Caco-2 (cell line): Measurements from ENCODE around the gene GPR3. TPM values are rescaled to one million over a fixed set of nuclear protein-coding genes. Genes with fewer than 3 reads are reported as not detected.

ENCODE experiments used
- BruUV-seq: library from RNA; stranded (reverse); fragments of 400-500 nt; replicated peaks from 2 replicates; lab custom pipeline; 2021; lab: Mats Ljungman, UMichigan
- CTCF ChIA-PET: fragments of 300-600 bp; sonication (Branson Sonifier 250); formaldehyde crosslinking; loops from one replicate; lab custom pipeline; 2022; ENCODE audit warnings: antibody characterized with exemption; lab: Charles Lee
- POLR2A ChIA-PET: fragments of 300-600 bp; sonication (Branson Sonifier 250); formaldehyde crosslinking; loops from one replicate; lab custom pipeline; 2022; ENCODE audit warnings: antibody characterized with exemption; lab: Charles Lee
- DNase-seq, 2 experiments: peaks; one replicate each; pipeline versions ENCODE4 v3.0.0 to v3.0.0-alpha.2; 2020 to 2022
- H3K27me3 ChIP-seq: replicated peaks from 2 replicates; pipeline ENCODE4 v1.6.0; 2011; ENCODE audit warnings: low read length; ENCODE audit not compliant: control insufficient read depth, insufficient read depth
- H3K36me3 ChIP-seq: 2 replicates; pipeline ENCODE4 v1.5.1; 2011; ENCODE audit warnings: low read length; ENCODE audit not compliant: control insufficient read depth, insufficient read depth
- H3K4me1 ChIP-seq: fragments of 250-450 bp; sonication (Bioruptor Pico); 2 replicates; pipeline ENCODE4 v1.5.1; 2020; ENCODE audit warnings: mild to moderate bottlenecking
- H3K4me3 ChIP-seq: 2 replicates; pipeline ENCODE4 v1.5.1; 2011; ENCODE audit warnings: low read depth, mild to moderate bottlenecking, control low read depth, low read length
- H3K9me3 ChIP-seq: fragments of 250-450 bp; sonication (Bioruptor Pico); 2 replicates; pipeline ENCODE4 v1.5.1; 2020; ENCODE audit warnings: mild to moderate bottlenecking, moderate library complexity
- H3K27ac Mint-ChIP-seq: one replicate; pipeline ENCODE4 v1.8.0; 2022; ENCODE audit warnings: mixed read lengths; ENCODE audit not compliant: unreplicated experiment
- H3K27me3 Mint-ChIP-seq: one replicate; pipeline ENCODE4 v1.8.0; 2022; ENCODE audit warnings: mixed read lengths; ENCODE audit not compliant: insufficient read depth, unreplicated experiment
- H3K36me3 Mint-ChIP-seq: one replicate; pipeline ENCODE4 v1.8.0; 2022; ENCODE audit warnings: mild to moderate bottlenecking, mixed read lengths; ENCODE audit not compliant: insufficient read depth, unreplicated experiment
- H3K4me1 Mint-ChIP-seq: one replicate; pipeline ENCODE4 v1.8.0; 2022; ENCODE audit warnings: low read depth, mixed read lengths; ENCODE audit not compliant: unreplicated experiment
- H3K4me3 Mint-ChIP-seq: one replicate; pipeline ENCODE4 v1.8.0; 2022; ENCODE audit warnings: mild to moderate bottlenecking, moderate library complexity, mixed read lengths; ENCODE audit not compliant: unreplicated experiment
- H3K9me3 Mint-ChIP-seq: one replicate; pipeline ENCODE4 v1.8.0; 2022; ENCODE audit warnings: mixed read lengths; ENCODE audit not compliant: unreplicated experiment
- intact Hi-C: fragments of 100-400 bp; cut with micrococcal nuclease; formaldehyde crosslinking; loops from one replicate; pipeline ENCODE4 v1.10.0; 2022; ENCODE audit not compliant: unreplicated experiment
- total RNA-seq: library from RNA; stranded (reverse); gene quantifications from 2 replicates; pipeline ENCODE4 v1.2.3, GENCODE V29; 2022
- TF ChIP-seq, protein P1 (sequence below), 2 experiments: fragments of 200-600 bp in 1 of 2; IDR thresholded peaks; 1 replicate in 1 of 2; 2 replicates in 1 of 2; pipeline versions ENCODE4 v1.5.1 to v1.8.0; 2011 to 2022; ENCODE audit warnings: antibody characterized with exemption in 1 of 2, control low read depth in 1 of 2, inconsistent platforms in 1 of 2, low read depth in 1 of 2, low read length in 1 of 2, mild to moderate bottlenecking in 1 of 2, moderate library complexity in 1 of 2; ENCODE audit not compliant: insufficient read depth in 1 of 2, severe bottlenecking in 1 of 2, unreplicated experiment in 1 of 2

The GPR3 gene
- total RNA-seq, 1 experiment from 2014 or later: 0.91 TPM

GRCh38 chr1:27388337-27389005 is 4.0 kb upstream of the GPR3 start:
- no peak overlapping the region for H3K4me3 ChIP-seq
- H3K27ac Mint-ChIP-seq: no peak overlapping the region
- no peaks in the 10 kb centered on the region for H3K27me3 Mint-ChIP-seq
- CTCF ChIA-PET: interaction anchor here (0.9 to 2.4 kb wide), 6 partner anchors 11 to 92 kb away, joined by 3 to 14 read pairs (median 6); partner anchors contain the start of gene MAP3K6
- no peaks in the 10 kb centered on the region for H3K9me3 Mint-ChIP-seq
- no peaks in the 10 kb centered on the region for H3K9me3 ChIP-seq
- no TSS peak for BruUV-seq
- DNase-seq: peak; percentile 75 to 82
- H3K4me1 Mint-ChIP-seq: peaks cover 7% of the 10 kb centered on the region
- TF ChIP-seq, protein P1, sequence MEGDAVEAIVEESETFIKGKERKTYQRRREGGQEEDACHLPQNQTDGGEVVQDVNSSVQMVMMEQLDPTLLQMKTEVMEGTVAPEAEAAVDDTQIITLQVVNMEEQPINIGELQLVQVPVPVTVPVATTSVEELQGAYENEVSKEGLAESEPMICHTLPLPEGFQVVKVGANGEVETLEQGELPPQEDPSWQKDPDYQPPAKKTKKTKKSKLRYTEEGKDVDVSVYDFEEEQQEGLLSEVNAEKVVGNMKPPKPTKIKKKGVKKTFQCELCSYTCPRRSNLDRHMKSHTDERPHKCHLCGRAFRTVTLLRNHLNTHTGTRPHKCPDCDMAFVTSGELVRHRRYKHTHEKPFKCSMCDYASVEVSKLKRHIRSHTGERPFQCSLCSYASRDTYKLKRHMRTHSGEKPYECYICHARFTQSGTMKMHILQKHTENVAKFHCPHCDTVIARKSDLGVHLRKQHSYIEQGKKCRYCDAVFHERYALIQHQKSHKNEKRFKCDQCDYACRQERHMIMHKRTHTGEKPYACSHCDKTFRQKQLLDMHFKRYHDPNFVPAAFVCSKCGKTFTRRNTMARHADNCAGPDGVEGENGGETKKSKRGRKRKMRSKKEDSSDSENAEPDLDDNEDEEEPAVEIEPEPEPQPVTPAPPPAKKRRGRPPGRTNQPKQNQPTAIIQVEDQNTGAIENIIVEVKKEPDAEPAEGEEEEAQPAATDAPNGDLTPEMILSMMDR (IDR thresholded peaks at IDR 0.05; ENCODE audit: insufficient read depth in 1 of 2, low read depth in 1 of 2, low read length in 1 of 2, severe bottlenecking in 1 of 2, unreplicated experiment in 1 of 2): peak; percentile 77 to 82
- no peaks in the 10 kb centered on the region for H3K36me3 ChIP-seq
- H3K36me3 Mint-ChIP-seq: no peaks in the 10 kb centered on the region
- no peaks in the 10 kb centered on the region for H3K4me1 ChIP-seq
- intact Hi-C loops: loop anchor here (1.0 kb wide), 3 partner anchors 23 to 87 kb away; no protein-coding TSS in a partner anchor
- H3K27me3 ChIP-seq: no peaks in the 10 kb centered on the region
- POLR2A ChIA-PET: no interaction called here
- no peak overlapping the region for H3K4me3 Mint-ChIP-seq

DNA sequence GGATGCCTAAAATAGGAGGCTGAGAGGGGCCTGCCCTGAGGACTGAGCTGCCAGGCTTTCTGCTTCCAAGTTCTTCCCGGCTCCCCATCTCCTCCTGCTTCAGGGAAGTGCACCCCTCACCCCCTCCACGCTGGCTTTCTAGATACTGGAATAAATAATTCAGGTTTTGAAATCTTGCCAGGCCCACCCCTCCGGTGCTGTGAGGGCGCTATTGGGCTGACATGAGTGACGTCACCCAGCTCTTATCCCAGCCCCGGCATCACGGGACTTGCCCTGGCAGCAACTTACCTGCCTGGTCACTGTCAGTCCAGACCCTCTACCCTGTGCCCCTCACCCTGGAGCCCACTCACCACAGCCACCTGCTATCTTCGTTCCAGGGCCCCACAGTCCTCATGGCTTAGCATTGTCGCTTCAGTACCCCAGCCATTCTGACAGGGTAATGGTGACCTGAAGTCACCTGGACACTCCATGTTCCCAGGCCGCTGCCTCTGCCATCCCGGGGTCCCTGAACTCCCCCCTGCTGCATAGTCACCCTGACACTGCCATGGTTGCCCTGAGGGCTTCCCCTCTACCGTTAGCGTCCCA is 819 bp upstream of the GPR3 start:
- no peak for DNase-seq
- H3K4me3 ChIP-seq: peak overlapping the region; percentile 29
- CTCF ChIA-PET: interaction anchor here (0.5 to 1.3 kb wide), 2 partner anchors 91 to 348 kb away, joined by 3 to 4 read pairs; no protein-coding TSS in a partner anchor

More for the DNA sequence above, 819 bp upstream of the GPR3 start:
- H3K4me1 ChIP-seq: no peaks in the 10 kb centered on the region
- POLR2A ChIA-PET: interaction anchor here (0.5 kb wide), 1 partner anchor 217 kb away, joined by 7 read pairs; no protein-coding TSS in a partner anchor
- H3K4me3 Mint-ChIP-seq: peak overlapping the region; percentile 73
- peak overlapping the region; percentile 62 for H3K27ac Mint-ChIP-seq
- H3K36me3 Mint-ChIP-seq: no peaks in the 10 kb centered on the region
- intact Hi-C loops: loop anchor here (2.0 to 5.0 kb wide), 2 partner anchors 215 to 271 kb away; no protein-coding TSS in a partner anchor
- no peaks in the 10 kb centered on the region for H3K36me3 ChIP-seq
- BruUV-seq: no TSS peak
- H3K4me1 Mint-ChIP-seq: peaks cover 7% of the 10 kb centered on the region
- no peaks in the 10 kb centered on the region for H3K27me3 ChIP-seq
- no peaks in the 10 kb centered on the region for H3K9me3 ChIP-seq
- TF ChIP-seq, protein P1 (IDR thresholded peaks at IDR 0.05; ENCODE audit: insufficient read depth in 1 of 2, low read depth in 1 of 2, low read length in 1 of 2, severe bottlenecking in 1 of 2, unreplicated experiment in 1 of 2): no peak
- H3K9me3 Mint-ChIP-seq: no peaks in the 10 kb centered on the region
- no peaks in the 10 kb centered on the region for H3K27me3 Mint-ChIP-seq
